Measurements from ENCODE around the gene SPATS2.
A peak's percentile ranks its signal among the peaks of the same experiment; 100 is the strongest.

Gene SPATS2

GRCh38 chr12:49539406-49540228 is 172.4 kb downstream of the SPATS2 start:
- CTCF ChIA-PET: interaction anchor here (0.8 to 3.0 kb wide), 10 partner anchors 11 to 251 kb away, joined by 3 to 11 read pairs (median 6); no protein-coding TSS in a partner anchor
- POLR2A ChIA-PET: no interaction called here
- no peak for TF ChIP-seq CTCF (IDR thresholded peaks at IDR 0.05; ENCODE audit: control extremely low read depth, extremely low read depth, low read depth, missing control alignments)
- DNase-seq (ENCODE audit: extremely low spot score): peak; percentile 60

- no peak for TF ChIP-seq CTCF (IDR thresholded peaks at IDR 0.05; ENCODE audit: control extremely low read depth, extremely low read depth, low read depth, missing control alignments)
- CTCF ChIA-PET: interaction anchor here (0.8 to 3.0 kb wide), 8 partner anchors 10 to 251 kb away, joined by 3 to 11 read pairs (median 6); no protein-coding TSS in a partner anchor
- DNase-seq (ENCODE audit: extremely low spot score): no peak
- POLR2A ChIA-PET: no interaction called here
These were observed 173.2 kb downstream of the SPATS2 start for GRCh38 chr12:49540229-49541139.

GRCh38 chr12:49541140-49541861 is 174.0 kb downstream of the SPATS2 start:
- TF ChIP-seq CTCF (IDR thresholded peaks at IDR 0.05; ENCODE audit: control extremely low read depth, extremely low read depth, low read depth, missing control alignments): no peak
- CTCF ChIA-PET: interaction anchor here (0.9 to 1.9 kb wide), 3 partner anchors 10 to 40 kb away, joined by 3 to 10 read pairs (median 3); no protein-coding TSS in a partner anchor
- POLR2A ChIA-PET: no interaction called here
- no peak for DNase-seq (ENCODE audit: extremely low spot score)

GRCh38 chr12:49541911-49542505 is 174.7 kb downstream of the SPATS2 start:
- ChIA-PET POLR2A (no interaction called here), CTCF (interaction anchor here (0.8 to 2.0 kb wide), 5 partner anchors 11 to 199 kb away, joined by 3 to 7 read pairs (median 3); no protein-coding TSS in a partner anchor)
- no peak for DNase-seq (ENCODE audit: extremely low spot score)

GRCh38 chr12:49542592-49543160 is 175.4 kb downstream of the SPATS2 start:
- CTCF ChIA-PET: interaction anchor here (0.8 to 2.0 kb wide), 5 partner anchors 10 to 200 kb away, joined by 3 to 7 read pairs (median 3); partner anchors contain the start of gene DNAJC22
- DNase-seq (ENCODE audit: extremely low spot score): no peak
- POLR2A ChIA-PET: no interaction called here
- no peak for TF ChIP-seq CTCF (IDR thresholded peaks at IDR 0.05; ENCODE audit: control extremely low read depth, extremely low read depth, low read depth, missing control alignments)

More at GRCh38 chr12:49541911-49542505, 174.7 kb downstream of the SPATS2 start:
- TF ChIP-seq CTCF (IDR thresholded peaks at IDR 0.05; ENCODE audit: control extremely low read depth, extremely low read depth, low read depth, missing control alignments): no peak

Measured in GM10248 (cell line).